HG03139 (cell line): Measurements from ENCODE around the gene ARHGAP45.
"Not testable (repeated sequence)": the region's sequence is repeated elsewhere in the genome, so short reads cannot be mapped to it uniquely, and the experiment has no call there.

ENCODE experiments used
- ATAC-seq: cut with Tn5 transposase; IDR thresholded peaks from one replicate; pipeline ENCODE4 v1.9.1; 2021; ENCODE audit not compliant: unreplicated experiment

ARHGAP45 gene

DNA sequence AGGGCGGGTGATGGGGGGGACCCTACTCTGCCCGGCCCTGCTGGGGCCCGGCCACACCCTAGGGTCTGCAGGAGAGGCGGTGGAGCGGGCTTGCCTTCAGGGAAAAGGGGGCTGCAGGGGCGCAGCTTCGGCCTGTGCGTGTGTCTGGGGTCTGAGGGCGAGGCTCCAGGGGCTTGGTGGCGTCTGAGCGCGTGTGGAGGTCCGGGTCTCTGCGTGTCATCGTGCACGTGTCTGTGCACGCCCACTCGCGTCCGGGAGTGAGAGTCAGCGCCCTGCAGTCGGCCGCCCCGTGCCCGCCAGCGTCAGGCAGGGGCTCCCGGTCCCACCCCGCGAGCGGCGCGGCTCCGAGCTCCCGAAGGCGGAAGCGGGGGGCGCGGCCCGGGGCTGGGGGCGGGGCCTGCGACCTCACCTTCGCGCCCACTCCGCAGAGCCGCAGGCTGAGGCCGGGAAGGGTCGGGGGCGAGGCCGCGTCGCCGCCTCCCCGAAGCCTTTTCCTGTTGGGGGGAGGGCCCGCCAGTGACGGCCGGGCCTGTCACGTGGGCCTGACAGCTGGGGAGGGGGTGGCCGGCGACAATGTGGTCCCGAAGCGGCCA is at the start of gene ARHGAP45:
Gene ARHGAP45 (plus strand): TSS at position 420 of the 593 bp plus-strand sequence. CDS start 239 bp downstream, outside the sequence.
- no peak for ATAC-seq

DNA sequence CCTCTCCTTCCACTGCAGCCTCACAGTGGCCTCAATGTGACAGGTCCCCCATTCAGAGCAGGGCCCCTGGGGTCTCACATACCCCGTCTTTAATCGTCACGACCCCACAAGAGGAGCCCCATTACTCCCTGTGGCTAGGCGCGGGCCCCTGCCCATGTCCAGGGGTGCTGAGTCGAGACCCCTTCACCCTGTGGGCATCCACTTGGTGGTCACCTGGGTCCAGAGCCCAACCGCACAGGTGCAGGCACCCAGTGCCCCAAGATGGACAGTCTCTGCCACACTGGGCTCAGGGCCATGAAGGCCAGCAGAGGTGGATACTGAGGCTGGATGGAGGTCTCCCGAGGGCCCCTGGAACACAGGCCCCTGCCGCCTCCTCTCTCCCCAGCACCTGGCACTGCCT is 49.1 kb upstream of the ARHGAP45 start:
- no peak for ATAC-seq

DNA sequence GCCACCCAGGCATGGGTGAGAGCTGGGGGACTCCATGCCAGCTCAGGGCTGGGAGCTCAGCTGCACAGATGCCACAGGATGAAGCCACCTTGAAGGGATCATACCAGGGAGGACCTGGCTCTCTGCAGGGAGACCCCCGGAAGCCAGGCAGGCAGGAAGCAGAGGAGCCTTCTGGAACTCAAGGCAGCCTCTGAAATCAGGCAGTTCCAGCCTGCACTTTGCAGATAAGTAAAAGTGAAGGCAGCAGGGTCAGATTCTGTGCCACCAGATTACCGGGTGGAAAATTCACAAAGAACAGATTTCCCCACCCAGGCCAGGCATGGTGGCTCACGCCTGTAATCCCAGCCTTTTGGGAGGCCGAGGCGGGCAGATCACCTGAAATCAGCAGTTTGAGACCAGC is 48.6 kb upstream of the ARHGAP45 start:
- no peak for ATAC-seq

GRCh38 chr19:1018932-1019615 is 47.9 kb upstream of the ARHGAP45 start:
- no peak for ATAC-seq

GRCh38 chr19:1019616-1019961 is 47.4 kb upstream of the ARHGAP45 start:
- ATAC-seq, result no peak

DNA sequence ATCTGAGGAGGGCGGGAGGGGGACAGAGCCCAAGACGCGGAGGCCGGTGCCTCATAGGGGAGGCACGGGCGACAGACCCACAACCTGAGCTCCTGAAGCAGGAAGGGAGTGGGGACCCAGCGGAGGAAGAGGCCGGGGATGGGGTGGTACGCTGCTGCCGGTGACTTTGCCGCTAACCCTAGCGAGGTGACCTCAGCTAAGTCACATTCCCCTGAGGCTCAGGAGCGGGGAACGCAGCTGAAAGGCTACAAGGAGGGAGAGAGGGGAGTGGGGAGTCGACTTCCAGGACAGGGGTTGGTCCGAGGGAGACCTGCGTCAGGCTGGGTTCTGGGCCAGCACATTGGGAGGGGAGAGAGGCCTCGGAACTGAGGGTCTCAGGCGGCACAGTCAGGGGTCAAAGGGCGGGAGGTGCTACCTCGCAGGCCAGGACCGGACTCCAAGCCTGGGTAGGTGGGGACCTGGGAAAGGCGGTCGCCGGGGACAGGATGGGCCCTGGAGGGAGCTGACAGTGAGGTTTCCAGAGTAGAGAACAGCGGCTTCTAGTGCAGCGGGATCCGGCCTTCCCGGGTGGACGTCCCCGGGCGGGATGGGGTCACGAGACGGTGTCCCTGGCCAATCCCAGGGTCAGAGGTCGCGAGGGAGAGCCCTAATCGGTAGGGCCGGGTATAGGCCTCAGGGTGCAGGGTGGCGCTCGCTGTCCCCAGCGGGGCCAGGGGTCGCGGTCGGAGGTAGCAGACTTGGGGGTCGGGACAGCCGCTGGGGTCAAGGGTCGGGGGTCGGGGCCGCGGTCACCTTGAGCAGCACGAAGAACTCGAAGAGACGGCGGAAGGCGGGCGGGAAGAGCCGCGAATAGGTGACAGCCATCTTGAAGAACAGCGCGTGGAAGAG is 46.7 kb upstream of the ARHGAP45 start:
- ATAC-seq, result no peak

DNA sequence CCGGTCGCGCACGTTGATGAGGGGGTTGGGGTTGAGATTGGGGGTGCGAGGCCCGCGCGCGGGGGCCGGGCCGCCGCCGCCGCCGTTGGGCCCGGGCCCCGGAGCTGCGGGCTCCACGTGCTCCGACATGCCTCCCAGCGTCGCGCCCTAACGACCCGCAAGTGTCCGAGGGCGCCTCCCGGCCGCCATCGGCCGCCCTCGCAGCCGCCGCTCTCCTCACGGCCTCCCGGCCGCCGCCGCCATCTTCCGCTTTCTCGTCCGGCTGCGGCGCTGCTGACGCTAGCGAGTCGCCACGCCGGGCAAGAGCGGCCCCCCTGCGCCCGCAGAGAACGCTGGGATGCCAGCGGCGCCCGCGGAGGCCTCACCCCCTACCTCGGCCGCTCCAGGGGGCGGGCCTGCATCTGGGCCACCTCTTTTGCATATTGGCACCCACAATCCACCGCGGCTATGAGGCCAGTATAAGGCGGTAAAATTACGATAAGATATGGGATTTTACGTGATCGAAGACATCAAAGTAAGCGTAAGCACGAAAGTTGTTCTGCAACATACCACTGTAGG is 46.0 kb upstream of the ARHGAP45 start, which contains the start of gene TMEM259:
Gene TMEM259 (minus strand): TSS at position 256 of the 558 bp plus-strand sequence. CDS start 127 bp downstream, at position 129.
- peak; percentile 76 for ATAC-seq

DNA sequence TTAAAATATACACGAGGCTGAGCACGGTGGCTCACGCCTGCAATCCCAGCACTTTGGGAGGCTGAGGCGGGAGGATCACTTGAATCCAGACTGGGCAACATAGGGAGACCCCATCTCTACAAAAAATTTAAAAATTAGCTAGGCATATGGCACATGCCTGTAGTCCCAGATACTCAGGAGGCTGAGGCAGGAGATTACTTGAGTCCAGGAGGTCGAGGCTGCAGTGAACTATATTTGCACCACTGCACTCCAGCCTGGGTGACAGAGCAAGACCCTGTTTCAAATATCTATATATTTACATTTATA is 43.1 kb upstream of the ARHGAP45 start:
- ATAC-seq, result not testable (repeated sequence)

DNA sequence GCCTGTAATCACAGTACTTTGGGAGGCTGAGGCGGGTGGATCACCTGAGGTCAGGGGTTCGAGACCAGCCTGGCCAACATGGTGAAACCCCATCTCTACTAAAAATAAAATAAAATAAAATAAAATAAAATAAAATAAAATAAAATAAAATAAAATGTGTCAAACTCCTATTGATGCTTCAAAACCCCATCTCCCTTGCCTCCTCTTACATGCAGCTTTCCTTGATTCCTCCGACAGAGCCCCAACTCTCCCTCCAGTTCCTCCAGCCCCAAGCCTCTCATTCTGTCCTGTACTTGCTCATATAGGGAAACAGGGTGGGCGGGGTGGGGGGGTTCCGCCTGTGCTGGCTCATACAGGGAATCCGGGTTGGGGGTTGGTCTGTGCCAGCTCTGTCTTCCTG is 41.9 kb upstream of the ARHGAP45 start:
- not testable (repeated sequence) for ATAC-seq

- ATAC-seq, result peak; percentile 37
These were observed 40.8 kb upstream of the ARHGAP45 start, which contains the start of gene CNN2 for GRCh38 chr19:1025960-1026782. CNN2 (plus strand) TSS chr19:1026608; CDS start chr19:1026662, 54 bp downstream.

GRCh38 chr19:1026783-1027649 is 40.0 kb upstream of the ARHGAP45 start:
- no peak for ATAC-seq

- no peak for ATAC-seq
These were observed 39.3 kb upstream of the ARHGAP45 start for GRCh38 chr19:1027650-1028061.

DNA sequence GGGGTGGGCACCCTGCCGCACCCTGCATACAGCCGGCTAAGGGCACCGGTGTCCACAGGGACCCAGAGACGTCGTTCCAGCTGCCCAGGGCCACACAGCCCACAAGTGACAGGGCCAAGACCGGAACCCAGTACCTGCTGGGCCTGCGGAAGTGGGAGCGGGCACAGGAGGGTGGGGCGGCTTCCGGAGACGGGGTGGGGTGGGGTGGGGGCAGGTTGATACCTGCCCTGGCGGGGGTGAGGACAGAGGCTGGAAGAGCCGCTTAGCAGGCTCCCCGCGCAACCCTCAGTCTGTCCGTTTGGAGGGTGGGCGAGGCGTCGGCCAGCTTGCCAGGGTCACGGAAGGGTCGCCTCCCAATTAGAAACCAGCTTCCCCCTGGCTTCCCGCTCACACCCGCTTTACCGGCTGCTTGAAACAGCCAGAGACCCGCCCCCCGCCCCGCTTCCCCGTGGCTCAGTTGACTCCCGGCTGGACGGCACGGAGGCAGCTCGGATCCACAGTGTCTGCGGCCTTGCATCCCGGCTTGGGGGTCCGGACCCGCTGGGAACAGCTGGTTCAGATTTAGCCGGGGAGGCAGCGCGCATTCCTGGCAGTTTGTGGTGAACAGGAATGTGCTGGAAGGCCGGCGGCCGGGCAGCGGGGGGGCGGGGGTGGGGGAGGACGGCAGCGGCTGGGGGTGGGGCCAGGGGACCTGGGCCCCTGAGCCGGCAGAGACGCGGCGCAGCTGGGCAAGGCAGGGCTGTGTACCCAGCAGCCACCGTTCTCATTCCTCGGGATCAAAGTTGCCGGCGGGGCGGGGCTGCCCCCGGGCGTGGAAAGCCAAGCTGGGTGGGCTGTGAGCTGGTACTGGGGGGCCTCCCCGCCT is 38.7 kb upstream of the ARHGAP45 start:
- ATAC-seq, result no peak

DNA sequence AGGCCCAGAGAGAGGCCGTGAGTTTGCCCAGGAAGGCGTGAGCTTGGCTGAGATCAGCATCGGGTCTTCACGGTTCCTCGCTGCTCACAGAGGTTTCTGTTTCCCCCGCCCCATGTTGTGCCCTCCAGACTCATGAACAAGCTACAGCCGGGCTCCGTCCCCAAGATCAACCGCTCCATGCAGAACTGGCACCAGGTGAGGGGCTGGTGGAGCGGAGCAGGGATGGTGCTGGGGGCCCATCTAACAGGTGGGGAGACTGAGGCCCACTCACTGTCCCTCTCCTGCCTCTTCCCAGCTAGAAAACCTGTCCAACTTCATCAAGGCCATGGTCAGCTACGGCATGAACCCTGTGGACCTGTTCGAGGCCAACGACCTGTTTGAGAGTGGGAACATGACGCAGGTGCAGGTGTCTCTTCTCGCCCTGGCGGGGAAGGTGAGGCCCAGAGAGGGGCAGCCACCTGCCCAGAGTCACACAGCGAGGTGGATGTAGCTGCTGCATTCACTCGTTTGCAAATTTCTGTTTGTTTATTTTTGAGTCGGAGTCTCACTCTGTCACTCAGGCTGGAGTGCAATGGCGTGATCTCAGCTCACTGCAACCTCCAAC is 34.6 kb upstream of the ARHGAP45 start:
- ATAC-seq, result no peak

DNA sequence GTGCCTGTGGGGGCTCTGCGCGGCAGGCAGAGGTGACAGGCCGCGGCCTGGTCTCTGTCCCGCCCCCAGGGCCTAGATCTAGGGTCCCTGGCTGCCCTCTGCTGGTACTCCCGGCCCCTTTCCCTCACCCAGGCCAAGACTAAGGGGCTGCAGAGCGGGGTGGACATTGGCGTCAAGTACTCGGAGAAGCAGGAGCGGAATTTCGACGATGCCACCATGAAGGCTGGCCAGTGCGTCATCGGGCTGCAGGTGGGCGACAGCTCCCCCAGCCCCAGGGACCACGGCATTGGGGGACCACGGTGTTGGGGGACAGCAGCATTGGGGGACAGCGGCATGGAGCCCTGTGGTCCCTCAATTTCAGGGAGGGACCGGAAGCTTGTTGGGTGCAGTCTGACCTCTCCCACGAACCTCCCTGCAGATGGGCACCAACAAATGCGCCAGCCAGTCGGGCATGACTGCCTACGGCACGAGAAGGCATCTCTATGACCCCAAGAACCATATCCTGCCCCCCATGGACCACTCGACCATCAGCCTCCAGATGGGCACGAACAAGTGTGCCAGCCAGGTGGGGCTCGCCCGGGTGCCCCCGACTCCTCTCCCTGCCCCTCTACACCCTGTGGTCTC is 30.9 kb upstream of the ARHGAP45 start:
- no peak for ATAC-seq

DNA sequence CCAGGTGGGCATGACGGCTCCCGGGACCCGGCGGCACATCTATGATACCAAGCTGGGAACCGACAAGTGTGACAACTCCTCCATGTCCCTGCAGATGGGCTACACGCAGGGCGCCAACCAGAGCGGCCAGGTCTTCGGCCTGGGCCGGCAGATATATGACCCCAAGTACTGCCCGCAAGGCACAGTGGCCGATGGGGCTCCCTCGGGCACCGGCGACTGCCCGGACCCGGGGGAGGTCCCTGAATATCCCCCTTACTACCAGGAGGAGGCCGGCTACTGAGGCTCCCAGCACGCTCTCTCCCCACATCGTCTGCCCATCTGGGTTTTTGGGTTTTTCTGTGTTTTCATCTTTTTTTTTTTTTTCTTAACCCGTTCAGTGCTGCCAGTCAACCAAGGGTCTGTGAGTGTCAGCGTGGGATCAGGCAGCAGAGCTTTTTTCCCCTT is 29.3 kb upstream of the ARHGAP45 start:
- no peak for ATAC-seq

GRCh38 chr19:1038978-1039645 is 27.9 kb upstream of the ARHGAP45 start:
- ATAC-seq, result no peak
